ENCODE measurements around the gene C10orf120.

GRCh38 chr10:122673269-122673668 is 26.4 kb downstream of the C10orf120 start:
- TF ChIP-seq CTCF (conservative IDR thresholded peaks at IDR 0.05; ENCODE audit: low read length) (no peak), EZH2phosphoT487 (IDR thresholded peaks at IDR 0.05; ENCODE audit: borderline replicate concordance, low read depth, low read length) (no peak)

All from OCI-LY7 (cell line).